Osteocyte (in vitro differentiated cells): ENCODE measurements around the gene ATP6V1C2. TPM values are rescaled to one million over a fixed set of nuclear protein-coding genes. Genes with fewer than 3 reads are reported as not detected.

Source experiments
- DNase-seq: peaks from one replicate; pipeline ENCODE4 v3.0.0; 2021; ENCODE audit warnings: mixed read lengths; ENCODE audit not compliant: unreplicated experiment; ENCODE audit errors: extremely low spot score
- H3K27ac Mint-ChIP-seq: one replicate; pipeline ENCODE4 v1.8.0; 2021; ENCODE audit warnings: mild to moderate bottlenecking, mixed read lengths; ENCODE audit not compliant: unreplicated experiment
- H3K27me3 Mint-ChIP-seq: one replicate; pipeline ENCODE4 v1.8.0; 2021; ENCODE audit warnings: mixed read lengths; ENCODE audit not compliant: unreplicated experiment
- H3K36me3 Mint-ChIP-seq: one replicate; pipeline ENCODE4 v1.8.0; 2021; ENCODE audit warnings: mixed read lengths; ENCODE audit not compliant: unreplicated experiment
- H3K4me1 Mint-ChIP-seq: one replicate; pipeline ENCODE4 v1.8.0; 2021; ENCODE audit warnings: mixed read lengths; ENCODE audit not compliant: unreplicated experiment
- H3K4me3 Mint-ChIP-seq: one replicate; pipeline ENCODE4 v1.8.0; 2021; ENCODE audit warnings: mild to moderate bottlenecking, moderate library complexity, mixed read lengths; ENCODE audit not compliant: unreplicated experiment
- H3K9me3 Mint-ChIP-seq: one replicate; pipeline ENCODE4 v1.8.0; 2021; ENCODE audit warnings: mixed read lengths; ENCODE audit not compliant: unreplicated experiment
- CTCF ChIP-seq: fragments of 200-600 bp; sonication (generic); IDR thresholded peaks from 2 replicates; pipeline ENCODE4 v1.5.0; 2021; ENCODE audit warnings: antibody characterized with exemption, mild to moderate bottlenecking, moderate library complexity
- total RNA-seq: library from RNA; stranded (reverse); gene quantifications from 2 replicates; pipeline ENCODE4 v1.2.1, GENCODE V29; 2021

ATP6V1C2 gene
- total RNA-seq, 1 donor from 2014 or later: not detected

GRCh38 chr2:10818984-10819383 lies 97.6 kb downstream of the ATP6V1C2 start:
- Mint-ChIP-seq H3K27ac (no peak overlapping the region), H3K9me3 (no peaks in the 10 kb centered on the region), H3K4me3 (no peak overlapping the region), H3K27me3 (peaks cover 25% of the 10 kb centered on the region), H3K36me3 (no peaks in the 10 kb centered on the region), H3K4me1 (peaks cover 8% of the 10 kb centered on the region)
- DNase-seq: no peak
- TF ChIP-seq CTCF: no peak

GRCh38 chr2:10819714-10820314 lies 98.4 kb downstream of the ATP6V1C2 start:
- Mint-ChIP-seq H3K9me3 (no peaks in the 10 kb centered on the region), H3K4me3 (no peak overlapping the region), H3K36me3 (no peaks in the 10 kb centered on the region), H3K27ac (no peak overlapping the region), H3K4me1 (peaks cover under 1% of the 10 kb centered on the region), H3K27me3 (peaks cover 30% of the 10 kb centered on the region)
- DNase-seq: no peak
- TF ChIP-seq CTCF: no peak

GRCh38 chr2:10820562-10820961 lies 99.1 kb downstream of the ATP6V1C2 start:
- no peak overlapping the region for H3K27ac Mint-ChIP-seq
- H3K4me1 Mint-ChIP-seq: no peaks in the 10 kb centered on the region
- no peak for TF ChIP-seq CTCF
- peaks cover 38% of the 10 kb centered on the region for H3K27me3 Mint-ChIP-seq
- no peak for DNase-seq
- H3K9me3 Mint-ChIP-seq: no peaks in the 10 kb centered on the region
- no peak overlapping the region for H3K4me3 Mint-ChIP-seq
- H3K36me3 Mint-ChIP-seq: no peaks in the 10 kb centered on the region

GRCh38 chr2:10820978-10821695 lies 99.7 kb downstream of the ATP6V1C2 start:
- Mint-ChIP-seq H3K27me3 (peaks cover 44% of the 10 kb centered on the region), H3K9me3 (no peaks in the 10 kb centered on the region), H3K36me3 (no peaks in the 10 kb centered on the region), H3K4me1 (no peaks in the 10 kb centered on the region), H3K4me3 (no peak overlapping the region), H3K27ac (no peak overlapping the region)
- DNase-seq: no peak
- no peak for TF ChIP-seq CTCF

GRCh38 chr2:10824191-10824590 lies 102.8 kb downstream of the ATP6V1C2 start:
- DNase-seq: no peak
- Mint-ChIP-seq H3K27me3 (peaks cover 48% of the 10 kb centered on the region), H3K27ac (no peak overlapping the region), H3K9me3 (no peaks in the 10 kb centered on the region), H3K4me3 (no peak overlapping the region), H3K4me1 (no peaks in the 10 kb centered on the region), H3K36me3 (no peaks in the 10 kb centered on the region)
- no peak for TF ChIP-seq CTCF
